Measurements from ENCODE around the gene CGN.

Gene CGN

DNA sequence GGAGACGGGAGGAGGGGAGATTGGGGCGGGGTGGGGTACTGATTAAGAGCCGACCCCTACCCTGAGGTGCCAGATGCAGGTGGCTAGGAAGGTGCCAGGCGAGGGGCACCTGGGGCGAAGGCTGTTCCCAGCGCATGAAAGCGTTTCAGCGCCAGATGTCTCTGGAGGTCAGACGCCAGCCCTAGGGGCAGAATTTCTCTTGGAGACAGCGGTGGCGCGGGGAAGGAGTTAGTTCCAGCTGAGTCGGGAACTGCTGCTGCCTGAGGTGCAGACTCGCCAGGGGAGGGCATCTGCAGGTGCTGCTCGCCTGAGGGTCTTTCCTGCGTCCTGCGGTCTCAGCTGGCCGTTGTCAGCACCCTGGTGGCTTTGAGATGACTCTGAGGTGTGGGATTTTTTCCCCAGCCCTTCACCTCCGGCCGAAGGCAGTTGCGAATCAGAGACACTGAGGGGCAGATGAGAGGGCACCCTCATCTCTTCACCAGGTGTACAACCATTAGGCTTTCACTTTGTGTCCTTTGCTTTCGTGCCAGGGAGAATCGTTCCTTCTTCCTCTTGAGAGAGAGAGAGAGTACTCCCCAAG is 539 bp downstream of the CGN start (continued):
- TF ChIP-seq, protein P1, sequence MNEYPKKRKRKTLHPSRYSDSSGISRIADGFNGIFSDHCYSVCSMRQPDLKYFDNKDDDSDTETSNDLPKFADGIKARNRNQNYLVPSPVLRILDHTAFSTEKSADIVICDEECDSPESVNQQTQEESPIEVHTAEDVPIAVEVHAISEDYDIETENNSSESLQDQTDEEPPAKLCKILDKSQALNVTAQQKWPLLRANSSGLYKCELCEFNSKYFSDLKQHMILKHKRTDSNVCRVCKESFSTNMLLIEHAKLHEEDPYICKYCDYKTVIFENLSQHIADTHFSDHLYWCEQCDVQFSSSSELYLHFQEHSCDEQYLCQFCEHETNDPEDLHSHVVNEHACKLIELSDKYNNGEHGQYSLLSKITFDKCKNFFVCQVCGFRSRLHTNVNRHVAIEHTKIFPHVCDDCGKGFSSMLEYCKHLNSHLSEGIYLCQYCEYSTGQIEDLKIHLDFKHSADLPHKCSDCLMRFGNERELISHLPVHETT (tag by site-specific recombination; IDR thresholded peaks at IDR 0.05) = no peak
- peak; percentile 83 for TF ChIP-seq GLIS1 (tag by site-specific recombination; IDR thresholded peaks at IDR 0.05)
- TF ChIP-seq ZNF140 (tag by site-specific recombination; IDR thresholded peaks at IDR 0.05) = no peak
- TF ChIP-seq ZNF48 (tag by site-specific recombination; IDR thresholded peaks at IDR 0.05) = no peak
- no peak for TF ChIP-seq ZNF701 (tag by site-specific recombination; IDR thresholded peaks at IDR 0.05)
- TF ChIP-seq ZNF670 (tag by site-specific recombination; IDR thresholded peaks at IDR 0.05; ENCODE audit: low read depth) = no peak
- TF ChIP-seq OSR2 (tag by site-specific recombination; IDR thresholded peaks at IDR 0.05) = 0 out of 2 replicates have a peak, but pooled peaks have one; percentile 25
- no peak for TF ChIP-seq ZNF518A (tag by site-specific recombination; conservative IDR thresholded peaks at IDR 0.05; ENCODE audit: low read depth)
- no peak for TF ChIP-seq ZNF324 (tag by site-specific recombination; IDR thresholded peaks at IDR 0.05)
- no peak for TF ChIP-seq ZSCAN30 (tag by site-specific recombination; IDR thresholded peaks at IDR 0.05)
- peak; percentile 49 for TF ChIP-seq ZNF423 (tag by site-specific recombination; IDR thresholded peaks at IDR 0.05)
- 0 out of 2 replicates have a peak, but pooled peaks have one; percentile 59 for TF ChIP-seq ZNF501 (tag by site-specific recombination; IDR thresholded peaks at IDR 0.05)
- no peak for TF ChIP-seq ZNF776 (tag by site-specific recombination; IDR thresholded peaks at IDR 0.05; ENCODE audit: borderline replicate concordance)
- no peak for TF ChIP-seq ZBTB6 (tag by site-specific recombination; IDR thresholded peaks at IDR 0.05)
- TF ChIP-seq SP3 (tag by site-specific recombination; IDR thresholded peaks at IDR 0.05) = no peak
- no peak for TF ChIP-seq ZNF596 (tag by site-specific recombination; IDR thresholded peaks at IDR 0.05)
- peak; percentile 63 for TF ChIP-seq PRDM1 (tag by site-specific recombination; IDR thresholded peaks at IDR 0.05)
- TF ChIP-seq GLIS2 (tag by site-specific recombination; IDR thresholded peaks at IDR 0.05) = peak; percentile 45; the same call in 1 of the 2 replicates
- TF ChIP-seq, protein P2, sequence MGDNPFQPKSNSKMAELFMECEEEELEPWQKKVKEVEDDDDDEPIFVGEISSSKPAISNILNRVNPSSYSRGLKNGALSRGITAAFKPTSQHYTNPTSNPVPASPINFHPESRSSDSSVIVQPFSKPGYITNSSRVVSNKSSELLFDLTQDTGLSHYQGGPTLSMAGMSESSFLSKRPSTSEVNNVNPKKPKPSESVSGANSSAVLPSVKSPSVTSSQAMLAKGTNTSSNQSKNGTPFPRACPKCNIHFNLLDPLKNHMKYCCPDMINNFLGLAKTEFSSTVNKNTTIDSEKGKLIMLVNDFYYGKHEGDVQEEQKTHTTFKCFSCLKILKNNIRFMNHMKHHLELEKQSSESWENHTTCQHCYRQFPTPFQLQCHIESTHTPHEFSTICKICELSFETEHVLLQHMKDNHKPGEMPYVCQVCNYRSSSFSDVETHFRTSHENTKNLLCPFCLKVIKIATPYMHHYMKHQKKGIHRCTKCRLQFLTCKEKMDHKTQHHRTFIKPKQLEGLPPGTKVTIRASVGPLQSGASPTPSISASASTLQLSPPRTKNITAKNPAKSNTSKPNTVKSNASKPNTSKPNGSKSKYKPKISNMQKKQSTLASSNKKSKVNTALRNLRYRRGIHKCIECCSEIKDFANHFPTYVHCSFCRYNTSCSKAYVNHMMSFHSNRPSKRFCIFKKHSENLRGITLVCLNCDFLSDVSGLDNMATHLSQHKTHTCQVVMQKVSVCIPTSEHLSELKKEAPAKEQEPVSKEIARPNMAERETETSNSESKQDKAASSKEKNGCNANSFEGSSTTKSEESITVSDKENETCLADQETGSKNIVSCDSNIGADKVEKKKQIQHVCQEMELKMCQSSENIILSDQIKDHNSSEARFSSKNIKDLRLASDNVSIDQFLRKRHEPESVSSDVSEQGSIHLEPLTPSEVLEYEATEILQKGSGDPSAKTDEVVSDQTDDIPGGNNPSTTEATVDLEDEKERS (tag by site-specific recombination; IDR thresholded peaks at IDR 0.05) = no peak
- no peak for TF ChIP-seq ZNF707 (tag by site-specific recombination; IDR thresholded peaks at IDR 0.05)
- TF ChIP-seq, protein P3, sequence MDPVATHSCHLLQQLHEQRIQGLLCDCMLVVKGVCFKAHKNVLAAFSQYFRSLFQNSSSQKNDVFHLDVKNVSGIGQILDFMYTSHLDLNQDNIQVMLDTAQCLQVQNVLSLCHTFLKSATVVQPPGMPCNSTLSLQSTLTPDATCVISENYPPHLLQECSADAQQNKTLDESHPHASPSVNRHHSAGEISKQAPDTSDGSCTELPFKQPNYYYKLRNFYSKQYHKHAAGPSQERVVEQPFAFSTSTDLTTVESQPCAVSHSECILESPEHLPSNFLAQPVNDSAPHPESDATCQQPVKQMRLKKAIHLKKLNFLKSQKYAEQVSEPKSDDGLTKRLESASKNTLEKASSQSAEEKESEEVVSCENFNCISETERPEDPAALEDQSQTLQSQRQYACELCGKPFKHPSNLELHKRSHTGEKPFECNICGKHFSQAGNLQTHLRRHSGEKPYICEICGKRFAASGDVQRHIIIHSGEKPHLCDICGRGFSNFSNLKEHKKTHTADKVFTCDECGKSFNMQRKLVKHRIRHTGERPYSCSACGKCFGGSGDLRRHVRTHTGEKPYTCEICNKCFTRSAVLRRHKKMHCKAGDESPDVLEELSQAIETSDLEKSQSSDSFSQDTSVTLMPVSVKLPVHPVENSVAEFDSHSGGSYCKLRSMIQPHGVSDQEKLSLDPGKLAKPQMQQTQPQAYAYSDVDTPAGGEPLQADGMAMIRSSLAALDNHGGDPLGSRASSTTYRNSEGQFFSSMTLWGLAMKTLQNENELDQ (tag by site-specific recombination; IDR thresholded peaks at IDR 0.05; ENCODE audit: low read depth) = no peak
- no peak for TF ChIP-seq ZNF623 (tag by site-specific recombination; IDR thresholded peaks at IDR 0.05)
- TF ChIP-seq ZNF211 (tag by site-specific recombination; IDR thresholded peaks at IDR 0.05; ENCODE audit: low read depth) = no peak
- TF ChIP-seq, protein P4, sequence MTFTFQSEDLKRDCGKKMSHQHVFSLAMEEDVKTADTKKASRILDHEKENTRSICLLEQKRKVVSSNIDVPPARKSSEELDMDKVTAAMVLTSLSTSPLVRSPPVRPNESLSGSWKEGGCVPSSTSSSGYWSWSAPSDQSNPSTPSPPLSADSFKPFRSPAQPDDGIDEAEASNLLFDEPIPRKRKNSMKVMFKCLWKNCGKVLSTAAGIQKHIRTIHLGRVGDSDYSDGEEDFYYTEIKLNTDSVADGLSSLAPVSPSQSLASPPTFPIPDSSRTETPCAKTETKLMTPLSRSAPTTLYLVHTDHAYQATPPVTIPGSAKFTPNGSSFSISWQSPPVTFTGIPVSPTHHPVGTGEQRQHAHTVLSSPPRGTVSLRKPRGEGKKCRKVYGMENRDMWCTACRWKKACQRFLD (tag by site-specific recombination; IDR thresholded peaks at IDR 0.05) = no peak
- no peak for TF ChIP-seq TCF7L2 (IDR thresholded peaks at IDR 0.05; ENCODE audit: borderline replicate concordance, low read depth, low read length)
- no peak for TF ChIP-seq ZNF621 (tag by site-specific recombination; IDR thresholded peaks at IDR 0.05)
- TF ChIP-seq OVOL3 (tag by site-specific recombination; IDR thresholded peaks at IDR 0.05) = no peak

Data from HEK293 (cell line).